Peyer's patch (tissue), 4 donors: ENCODE results near the gene FREM1.

Experiments used
- POLR2A ChIP-seq, 2 donors: fragments of 450-650 bp; IDR thresholded peaks; one replicate each; pipeline ENCODE4 v1.5.1; 2017; ENCODE audit warnings: antibody characterized with exemption in 2 of 2, mild to moderate bottlenecking in 2 of 2, moderate library complexity in 2 of 2
- TF ChIP-seq, protein P1 (sequence below), 6 experiments: fragments of 450-650 bp in 4 of 6; fragments of 200-600 bp in 2 of 6; sonication (generic) in 1 of 6; IDR thresholded peaks; one replicate each; pipeline ENCODE4 v1.5.1; 2017 to 2019; ENCODE audit warnings: antibody characterized with exemption in 6 of 6, mild to moderate bottlenecking in 3 of 6, moderate library complexity in 1 of 6

- TF ChIP-seq, protein P1, sequence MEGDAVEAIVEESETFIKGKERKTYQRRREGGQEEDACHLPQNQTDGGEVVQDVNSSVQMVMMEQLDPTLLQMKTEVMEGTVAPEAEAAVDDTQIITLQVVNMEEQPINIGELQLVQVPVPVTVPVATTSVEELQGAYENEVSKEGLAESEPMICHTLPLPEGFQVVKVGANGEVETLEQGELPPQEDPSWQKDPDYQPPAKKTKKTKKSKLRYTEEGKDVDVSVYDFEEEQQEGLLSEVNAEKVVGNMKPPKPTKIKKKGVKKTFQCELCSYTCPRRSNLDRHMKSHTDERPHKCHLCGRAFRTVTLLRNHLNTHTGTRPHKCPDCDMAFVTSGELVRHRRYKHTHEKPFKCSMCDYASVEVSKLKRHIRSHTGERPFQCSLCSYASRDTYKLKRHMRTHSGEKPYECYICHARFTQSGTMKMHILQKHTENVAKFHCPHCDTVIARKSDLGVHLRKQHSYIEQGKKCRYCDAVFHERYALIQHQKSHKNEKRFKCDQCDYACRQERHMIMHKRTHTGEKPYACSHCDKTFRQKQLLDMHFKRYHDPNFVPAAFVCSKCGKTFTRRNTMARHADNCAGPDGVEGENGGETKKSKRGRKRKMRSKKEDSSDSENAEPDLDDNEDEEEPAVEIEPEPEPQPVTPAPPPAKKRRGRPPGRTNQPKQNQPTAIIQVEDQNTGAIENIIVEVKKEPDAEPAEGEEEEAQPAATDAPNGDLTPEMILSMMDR (IDR thresholded peaks at IDR 0.05) = no peak
- TF ChIP-seq POLR2A (IDR thresholded peaks at IDR 0.05) = no peak
Observed at GRCh38 chr9:14958989-14959388, 48.8 kb upstream of the FREM1 start.
